ENCODE data around the gene GRIK2. TPM values are rescaled to one million over a fixed set of nuclear protein-coding genes. Genes with fewer than 3 reads are reported as not detected.
"Not testable (repeated sequence)": the region's sequence is repeated elsewhere in the genome, so short reads cannot be mapped to it uniquely, and the experiment has no call there.

Gene GRIK2
- total RNA-seq, 1 donor from 2014 or later: not detected

- intact Hi-C loops (cut with micrococcal nuclease): no loop called here
Observed at GRCh38 chr6:101980924-101981323, 587.4 kb downstream of the GRIK2 start.

DNA sequence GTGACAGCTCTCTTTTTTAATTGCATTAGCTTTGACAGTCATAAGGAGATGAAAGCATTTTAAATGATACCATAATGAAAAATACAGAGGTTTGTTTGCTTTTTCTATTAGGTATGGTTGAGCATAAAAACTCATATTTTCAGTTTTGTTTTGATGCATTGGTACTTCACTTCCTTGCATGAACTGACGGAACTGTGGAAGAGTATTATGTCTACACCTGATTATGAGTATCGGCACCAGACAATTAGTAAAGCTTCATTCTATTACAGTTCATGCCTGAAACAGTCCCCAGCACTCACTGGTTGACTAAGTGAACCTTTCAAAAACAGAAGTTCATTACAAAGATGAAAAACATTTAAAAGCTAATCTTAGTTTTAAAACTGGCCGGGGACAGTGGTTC lies 593.0 kb downstream of the GRIK2 start:
- intact Hi-C loops (cut with micrococcal nuclease): no loop called here

DNA sequence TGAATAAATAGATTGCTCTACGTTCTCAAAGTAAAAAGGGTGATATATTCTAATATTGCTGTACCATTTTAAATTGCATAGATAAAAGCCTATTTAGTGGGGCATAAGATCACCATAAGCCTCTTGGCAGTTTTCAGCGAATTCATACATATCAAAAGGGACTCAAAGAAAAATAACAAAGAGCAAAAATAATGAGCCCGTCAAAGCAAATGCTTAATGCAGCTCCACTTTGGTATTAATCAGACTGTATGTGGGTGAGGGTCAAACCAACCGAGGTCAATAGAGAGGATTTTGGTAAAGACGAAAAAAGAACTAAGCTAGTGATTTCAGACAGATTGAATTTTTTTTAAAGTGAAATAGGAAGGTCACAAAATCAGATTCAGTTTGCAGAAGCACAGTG lies 598.8 kb downstream of the GRIK2 start:
- intact Hi-C loops (cut with micrococcal nuclease): no loop called here

DNA sequence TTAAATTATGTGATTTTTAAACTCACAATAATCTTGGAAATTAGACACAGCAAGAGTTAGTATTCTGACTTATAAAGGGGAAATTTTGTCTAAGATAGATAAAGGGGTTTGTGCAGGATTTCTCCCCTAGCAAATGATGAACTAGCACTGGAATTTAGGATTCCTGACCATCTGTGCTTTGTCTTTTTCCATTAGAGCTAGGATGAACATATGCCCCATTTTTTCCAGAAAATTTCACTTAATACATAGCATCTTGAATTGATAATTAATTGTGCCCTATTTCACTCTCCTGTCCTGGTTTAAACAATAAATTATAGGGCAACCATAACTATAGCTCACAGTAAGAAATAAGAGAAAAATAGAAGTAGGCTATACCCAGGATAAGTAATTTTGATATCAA lies 601.0 kb downstream of the GRIK2 start:
- intact Hi-C loops (cut with micrococcal nuclease): no loop called here

- intact Hi-C loops (cut with micrococcal nuclease): no loop called here
Observed at GRCh38 chr6:102015431-102015830, 621.9 kb downstream of the GRIK2 start.

DNA sequence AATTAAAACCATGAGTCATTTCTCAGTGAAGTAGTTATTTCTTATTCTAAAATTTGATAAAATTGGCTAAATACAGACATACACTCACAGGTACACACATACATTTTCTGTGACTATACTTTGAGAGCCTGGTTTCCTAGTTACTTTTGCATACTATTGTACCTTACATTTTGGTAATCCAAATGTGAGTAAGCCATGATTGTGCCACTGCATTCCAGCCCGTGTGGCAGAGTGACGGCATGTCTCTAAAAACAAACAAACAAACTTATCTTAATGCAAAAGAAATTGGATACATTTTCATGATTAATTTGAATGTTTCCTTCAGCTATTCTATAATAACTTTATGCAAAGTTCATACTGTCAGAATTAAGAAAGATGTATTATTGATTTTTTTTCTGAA lies 628.8 kb downstream of the GRIK2 start:
- intact Hi-C loops (cut with micrococcal nuclease): no loop called here

- intact Hi-C loops (cut with micrococcal nuclease): no loop called here
Observed at GRCh38 chr6:102022803-102023202, 629.3 kb downstream of the GRIK2 start.

DNA sequence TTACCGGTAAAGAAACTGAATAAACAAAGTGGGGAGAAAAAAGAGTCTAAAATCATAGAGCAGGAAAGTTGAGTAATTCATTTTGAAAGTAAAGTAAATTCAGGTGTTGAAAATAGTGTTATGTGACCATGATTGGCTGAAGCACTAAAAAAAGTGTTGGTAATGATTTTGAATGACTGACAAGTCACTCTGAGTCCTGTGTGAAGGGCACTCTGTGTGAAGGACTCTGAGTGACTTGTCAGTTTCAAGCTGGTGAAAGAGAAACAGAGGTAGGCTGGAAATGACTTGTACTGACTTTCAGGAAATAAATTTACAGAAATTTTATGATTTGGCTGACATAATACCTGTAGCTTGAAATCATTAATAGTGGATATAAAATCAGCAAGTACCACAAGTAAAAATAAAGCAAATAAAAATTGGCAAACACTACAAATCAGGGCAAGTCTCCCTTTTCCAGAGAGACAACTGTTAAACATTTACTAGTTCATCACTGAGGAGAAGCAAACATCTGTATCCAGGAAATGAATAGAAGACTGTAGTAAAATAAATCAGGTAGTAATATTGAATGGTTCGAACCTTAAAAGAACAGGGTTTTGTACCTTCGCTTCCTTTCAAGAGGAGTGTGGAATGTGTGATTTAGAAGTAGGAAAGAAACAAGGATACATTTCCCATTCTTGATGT lies 630.6 kb downstream of the GRIK2 start:
- intact Hi-C loops (cut with micrococcal nuclease): no loop called here

GRCh38 chr6:102026649-102027048 lies 633.1 kb downstream of the GRIK2 start:
- intact Hi-C loops (cut with micrococcal nuclease): no loop called here

DNA sequence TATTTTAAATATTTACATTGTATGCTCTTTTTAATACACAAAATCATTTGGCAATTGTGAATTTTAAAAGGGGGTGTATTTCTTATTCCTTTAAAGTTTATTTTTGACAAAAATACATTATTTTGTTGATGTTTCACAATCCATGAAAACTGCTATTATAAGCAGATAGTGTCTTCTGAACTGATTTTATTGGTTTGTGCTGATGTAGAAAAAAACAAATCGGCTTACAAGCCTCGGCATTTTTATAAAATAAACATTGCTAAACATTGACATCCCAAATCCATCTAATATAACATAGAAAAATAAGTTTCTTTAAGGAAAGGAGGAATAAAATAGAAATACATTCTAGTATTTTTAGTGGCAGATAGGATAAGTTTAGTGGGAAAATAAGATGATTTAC lies 634.7 kb downstream of the GRIK2 start:
- intact Hi-C loops (cut with micrococcal nuclease): no loop called here

DNA sequence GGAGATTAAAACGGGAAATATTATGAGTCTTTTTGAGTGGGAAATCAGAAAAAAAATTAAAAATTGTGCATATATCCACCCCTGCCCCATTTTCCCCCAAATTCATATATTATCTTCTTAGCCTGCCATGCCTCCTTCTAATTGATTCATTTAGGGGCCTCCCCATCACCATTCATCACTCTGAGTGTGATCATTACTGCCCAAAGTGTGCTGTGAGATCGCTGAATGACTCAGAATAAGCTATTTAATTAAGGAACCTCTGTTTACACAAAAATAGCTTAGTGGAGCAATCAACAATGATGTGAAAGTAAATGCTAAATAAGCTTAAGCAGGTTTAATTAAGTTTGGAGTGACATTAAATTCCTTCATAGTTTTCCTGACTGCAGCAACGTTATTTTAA lies 645.5 kb downstream of the GRIK2 start:
- intact Hi-C loops (cut with micrococcal nuclease): no loop called here

- intact Hi-C loops (cut with micrococcal nuclease): no loop called here
Observed at GRCh38 chr6:102039441-102039840, 645.9 kb downstream of the GRIK2 start.

- intact Hi-C loops (cut with micrococcal nuclease): no loop called here
Observed at GRCh38 chr6:102051001-102051400, 657.5 kb downstream of the GRIK2 start.

DNA sequence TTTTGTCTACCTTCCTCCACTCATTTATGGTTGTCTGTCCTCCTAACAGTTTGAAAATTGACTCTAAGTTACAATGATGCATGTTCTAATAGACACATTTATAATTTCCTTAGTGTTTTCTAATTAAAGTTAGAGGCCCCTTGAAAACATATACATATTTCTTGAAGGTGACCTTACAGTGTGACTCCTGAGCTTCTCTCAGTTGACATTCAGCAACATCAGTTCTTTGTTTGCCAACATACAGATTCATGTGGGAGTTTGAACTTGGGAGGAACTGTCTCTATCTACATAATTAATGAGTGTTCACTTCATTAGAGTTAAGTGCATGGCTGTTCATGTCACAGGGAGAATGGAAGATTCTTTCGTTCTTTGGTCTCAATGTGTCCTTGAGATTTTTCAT lies 658.2 kb downstream of the GRIK2 start:
- intact Hi-C loops (cut with micrococcal nuclease): no loop called here

DNA sequence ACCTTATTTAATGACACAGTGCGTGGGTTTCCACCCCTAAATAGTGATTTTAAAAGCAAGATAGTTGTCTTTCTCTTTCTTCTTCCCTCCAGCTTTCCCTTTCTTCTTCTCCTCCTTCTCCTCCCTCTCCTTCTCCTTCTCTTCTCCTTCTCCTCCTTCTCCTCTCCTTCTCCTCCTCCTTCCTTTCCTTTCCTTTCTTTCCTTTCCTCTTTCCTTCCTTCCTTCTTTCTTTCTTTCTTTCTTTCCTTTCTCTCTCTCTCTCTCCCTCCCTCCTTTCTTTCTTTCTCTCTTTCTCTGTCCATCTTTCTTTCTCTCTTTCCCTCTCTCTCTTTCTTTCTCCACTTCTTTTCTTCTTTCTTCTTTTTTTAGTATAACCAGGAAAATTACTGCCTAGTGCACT lies 670.6 kb downstream of the GRIK2 start:
- intact Hi-C loops (cut with micrococcal nuclease): no loop called here

DNA sequence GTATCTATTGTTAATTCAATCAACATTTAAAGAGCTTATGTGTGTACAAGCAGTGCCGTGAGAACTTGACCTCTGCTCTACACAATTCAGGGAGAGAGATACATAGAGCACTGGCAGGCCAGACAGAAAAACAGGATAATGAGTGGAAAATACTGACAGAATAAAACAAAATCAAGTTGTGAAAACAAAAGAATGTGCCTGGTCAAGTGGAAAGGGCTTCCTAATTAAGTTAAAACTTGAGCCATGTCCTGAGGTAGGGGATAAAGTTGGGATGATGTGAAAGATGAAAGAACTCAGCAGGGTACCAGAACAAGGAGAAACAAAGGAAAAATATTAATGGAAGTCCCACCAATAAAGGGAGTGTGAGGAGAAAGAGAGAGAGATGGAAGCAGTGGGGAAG lies 672.8 kb downstream of the GRIK2 start:
- intact Hi-C loops (cut with micrococcal nuclease): no loop called here

DNA sequence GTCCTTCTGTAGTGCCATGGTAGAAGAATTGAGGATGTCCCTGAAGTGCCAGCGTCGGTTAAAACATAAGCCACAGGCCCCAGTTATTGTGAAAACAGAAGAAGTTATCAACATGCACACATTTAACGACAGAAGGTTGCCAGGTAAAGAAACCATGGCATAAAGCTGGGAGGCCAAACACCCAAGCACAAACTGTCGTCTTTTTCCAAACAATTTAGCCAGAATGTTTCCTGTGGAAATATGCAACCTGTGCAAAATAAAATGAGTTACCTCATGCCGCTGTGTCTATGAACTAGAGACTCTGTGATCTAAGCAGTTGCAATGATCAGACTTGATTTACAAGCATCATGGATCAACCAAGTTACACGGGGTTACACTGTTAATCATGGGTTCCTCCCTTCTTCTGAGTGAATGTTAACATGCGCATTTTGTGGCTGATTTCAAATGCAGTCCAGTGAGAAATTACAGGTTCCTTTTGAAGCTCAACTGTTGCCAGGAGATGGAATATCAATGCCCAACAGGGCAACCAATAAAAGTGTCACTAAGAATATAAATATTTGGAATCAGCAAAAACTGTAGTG lies 674.9 kb downstream of the GRIK2 start:
- intact Hi-C loops (cut with micrococcal nuclease): no loop called here

DNA sequence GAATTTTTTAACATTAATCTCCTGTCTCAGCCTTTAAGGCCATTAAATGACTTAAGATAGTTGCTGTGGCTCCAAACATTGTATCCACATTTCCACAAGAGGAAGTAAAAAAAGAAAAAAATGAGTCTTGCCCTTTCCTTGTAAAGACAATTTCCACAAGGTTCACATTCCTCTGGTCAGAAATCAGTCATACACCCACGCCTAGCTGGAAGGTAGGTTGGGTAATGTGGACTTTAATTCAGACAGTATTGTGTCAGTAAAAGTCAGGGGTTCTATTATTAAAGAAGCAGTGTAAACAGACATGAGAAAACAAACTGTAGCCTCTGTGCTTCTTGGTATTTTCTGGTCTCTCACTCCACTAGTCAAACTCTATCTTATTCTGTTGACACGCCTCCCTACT lies 682.0 kb downstream of the GRIK2 start:
- intact Hi-C loops (cut with micrococcal nuclease): no loop called here

GRCh38 chr6:102085257-102085656 lies 691.7 kb downstream of the GRIK2 start:
- intact Hi-C loops (cut with micrococcal nuclease): no loop called here

DNA sequence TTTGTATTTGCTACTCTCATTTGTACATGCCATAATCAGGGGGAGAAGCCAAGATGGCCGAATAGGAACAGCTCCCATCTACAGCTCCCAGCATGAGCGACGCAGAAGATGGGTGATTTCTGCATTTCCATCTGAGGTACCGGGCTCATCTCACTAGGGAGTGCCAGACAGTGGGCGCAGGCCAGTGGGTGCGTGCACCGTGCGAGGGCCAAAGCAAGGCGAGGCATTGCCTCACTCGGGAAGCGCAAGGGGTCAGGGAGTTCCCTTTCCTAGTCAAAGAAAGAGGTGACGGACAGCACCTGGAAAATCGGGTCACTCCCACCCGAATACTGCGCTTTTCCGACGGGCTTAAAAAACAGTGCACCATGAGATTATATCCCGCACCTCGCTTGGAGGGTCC lies 694.7 kb downstream of the GRIK2 start:
- intact Hi-C loops (cut with micrococcal nuclease): not testable (repeated sequence)

- intact Hi-C loops (cut with micrococcal nuclease): no loop called here
Observed at GRCh38 chr6:102114402-102114801, 720.9 kb downstream of the GRIK2 start.

- intact Hi-C loops (cut with micrococcal nuclease): no loop called here
Observed at GRCh38 chr6:102115911-102116310, 722.4 kb downstream of the GRIK2 start.

DNA sequence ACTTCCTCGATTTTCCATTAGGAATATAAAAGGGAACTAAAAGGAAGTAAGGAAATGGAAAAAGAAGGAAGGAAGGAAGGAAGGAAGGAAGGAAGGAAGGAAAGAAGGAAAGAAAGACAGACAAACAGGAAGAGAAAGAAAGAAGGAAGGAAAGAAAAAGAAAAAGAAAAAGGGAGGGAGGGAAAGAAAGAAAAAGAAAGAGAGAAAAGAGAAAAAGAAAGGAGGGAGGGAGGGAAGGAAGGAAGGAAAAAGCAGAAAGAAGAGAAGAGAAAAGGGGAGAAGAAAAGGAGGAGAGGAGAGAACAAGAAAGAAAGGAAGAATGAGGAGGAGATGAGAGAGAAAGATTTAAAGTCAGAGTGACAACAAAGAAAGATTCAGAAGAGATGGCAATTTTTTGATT lies 724.5 kb downstream of the GRIK2 start:
- intact Hi-C loops (cut with micrococcal nuclease): no loop called here
